Measurements from ENCODE around the gene FRMD4A.

GRCh38 chr10:14278533-14278932 is 52.2 kb downstream of the FRMD4A start:
- TF ChIP-seq TARDBP (IDR thresholded peaks at IDR 0.05) = no peak
- TF ChIP-seq SP1 (IDR thresholded peaks at IDR 0.05) = no peak
- no peak for TF ChIP-seq ZNF384 (IDR thresholded peaks at IDR 0.05)
- TF ChIP-seq SUZ12 (IDR thresholded peaks at IDR 0.05) = no peak
- TF ChIP-seq ELF4 (IDR thresholded peaks at IDR 0.05) = no peak
- no peak for TF ChIP-seq NFRKB (IDR thresholded peaks at IDR 0.05)
- TF ChIP-seq PKNOX1 (IDR thresholded peaks at IDR 0.05) = no peak
- no peak for TF ChIP-seq FOXA1 (IDR thresholded peaks at IDR 0.05)
- no peak for TF ChIP-seq ARNT (IDR thresholded peaks at IDR 0.05)
- TF ChIP-seq FOXK2 (IDR thresholded peaks at IDR 0.05) = no peak
- no peak for TF ChIP-seq HDGF (IDR thresholded peaks at IDR 0.05; ENCODE audit: borderline replicate concordance)
- no peak for TF ChIP-seq FOXM1 (IDR thresholded peaks at IDR 0.05; ENCODE audit: borderline replicate concordance)
- no peak for TF ChIP-seq L3MBTL2 (conservative IDR thresholded peaks at IDR 0.05)
